Panc1 (cell line): ENCODE measurements around the gene OR6F1. TPM values are rescaled to one million over a fixed set of nuclear protein-coding genes. Genes with fewer than 3 reads are reported as not detected.

ENCODE experiments used
- ATAC-seq: fragments of 200-7000 bp; cut with Tn5 transposase; 2 replicates; pipeline ENCODE4 v1.9.1; 2020; ENCODE audit warnings: mild to moderate bottlenecking, moderate library complexity
- BruUV-seq: library from RNA; stranded (reverse); fragments of 400-500 nt; replicated peaks from 2 replicates; lab custom pipeline; 2021; lab: Mats Ljungman, UMichigan
- CTCF ChIA-PET: fragments of 300-600 bp; sonication (Branson Sonifier 250); formaldehyde crosslinking; loops from one replicate; lab custom pipeline; 2022; ENCODE audit warnings: antibody characterized with exemption; lab: Charles Lee
- POLR2A ChIA-PET: fragments of 300-600 bp; sonication (Branson Sonifier 250); formaldehyde crosslinking; loops from one replicate; lab custom pipeline; 2022; ENCODE audit warnings: antibody characterized with exemption; lab: Charles Lee
- DNase-seq: peaks from one replicate; pipeline ENCODE4 v3.0.0-alpha.2; 2010; ENCODE audit warnings: low read depth, low spot score
- H3K27ac ChIP-seq: 2 replicates; pipeline ENCODE4 v1.5.1; 2011; ENCODE audit warnings: mild to moderate bottlenecking, low read length, inconsistent platforms
- H3K27me3 ChIP-seq: fragments of 200-500 bp; sonication (Bioruptor generic); 2 replicates; pipeline ENCODE4 v1.6.0; 2014; ENCODE audit warnings: low read length, inconsistent platforms; ENCODE audit not compliant: control insufficient read depth, insufficient read depth
- H3K36me3 ChIP-seq: fragments of 200-500 bp; sonication (Bioruptor generic); 2 replicates; pipeline ENCODE4 v1.5.1; 2014; ENCODE audit warnings: inconsistent platforms, mild to moderate bottlenecking, low read length, moderate library complexity; ENCODE audit not compliant: control insufficient read depth, insufficient read depth
- H3K4me1 ChIP-seq: 2 replicates; pipeline ENCODE4 v1.5.1; 2011; ENCODE audit warnings: inconsistent platforms, mild to moderate bottlenecking, low read length, moderate library complexity; ENCODE audit not compliant: control insufficient read depth, insufficient read depth
- H3K4me3 ChIP-seq, 2 experiments: 2 replicates each; pipeline ENCODE4 v1.5.1; 2011 to 2012; ENCODE audit warnings: low read depth in 2 of 2, low read length in 2 of 2, mild to moderate bottlenecking in 2 of 2, inconsistent platforms in 1 of 2, moderate library complexity in 1 of 2
- H3K9me3 ChIP-seq: fragments of 200-500 bp; sonication (Bioruptor generic); 2 replicates; pipeline ENCODE4 v1.5.1; 2014; ENCODE audit warnings: low read depth, mild to moderate bottlenecking, inconsistent platforms, low read length, moderate library complexity; ENCODE audit not compliant: control insufficient read depth, insufficient read depth
- CTCF ChIP-seq: fragments of 450-650 bp; IDR thresholded peaks from 2 replicates; pipeline ENCODE4 v1.5.1; 2017; ENCODE audit warnings: mild to moderate bottlenecking
- POLR2AphosphoS5 ChIP-seq: IDR thresholded peaks from 2 replicates; pipeline ENCODE4 v1.6.1; 2012; ENCODE audit warnings: mild to moderate bottlenecking, low read depth, low read length, moderate library complexity
- REST ChIP-seq, 2 experiments: IDR thresholded peaks; 2 replicates each; pipeline ENCODE4 v1.6.1; 2011 to 2012; ENCODE audit warnings: low read depth in 2 of 2, control low read depth in 1 of 2, low read length in 1 of 2, mild to moderate bottlenecking in 1 of 2, moderate library complexity in 1 of 2; ENCODE audit not compliant: insufficient read depth in 1 of 2
- SIN3A ChIP-seq: IDR thresholded peaks from 2 replicates; pipeline ENCODE4 v1.6.1; 2012; ENCODE audit warnings: low read depth, mild to moderate bottlenecking, low read length, moderate library complexity, borderline replicate concordance; ENCODE audit not compliant: insufficient read depth
- TCF7L2 ChIP-seq: IDR thresholded peaks from 2 replicates; pipeline ENCODE4 v1.6.1; 2011; ENCODE audit warnings: mild to moderate bottlenecking, low read depth, low read length, inconsistent platforms
- in situ Hi-C: cut with HindIII; loops from 2 replicates; pipeline ENCODE4 v1.10.0; 2016; ENCODE audit warnings: low sequenced_read_pairs, low pct_unique_long_range_greater_than_20kb
- intact Hi-C: fragments of 100-400 bp; cut with micrococcal nuclease; formaldehyde crosslinking; loops from one replicate; pipeline ENCODE4 v1.10.0; 2022; ENCODE audit not compliant: unreplicated experiment
- total RNA-seq: library from RNA; stranded (reverse); gene quantifications from one replicate; pipeline ENCODE4 v1.2.1, GENCODE V29; 2021; ENCODE audit not compliant: unreplicated experiment

The OR6F1 gene
- total RNA-seq, 1 experiment from 2014 or later, result not detected

- TF ChIP-seq CTCF, result peak; percentile 85
- no peak for TF ChIP-seq SIN3A
- ATAC-seq, result peak; percentile 78; the same call in 1 of the 2 replicates
- intact Hi-C loops, result loop anchor here (10.0 kb wide), 2 partner anchors 553 to 943 kb away; partner anchors contain the start of gene OR2M4
Measured at GRCh38 chr1:247681288-247681897, 35.1 kb downstream of the OR6F1 start.

GRCh38 chr1:247680171-247680570, 36.3 kb downstream of the OR6F1 start:
- Histone ChIP-seq H3K36me3 (no peaks in the 10 kb centered on the region), H3K4me3 (no peak overlapping the region), H3K4me1 (no peaks in the 10 kb centered on the region), H3K27ac (no peak overlapping the region), H3K27me3 (no peaks in the 10 kb centered on the region), H3K9me3 (no peaks in the 10 kb centered on the region)
- no TSS peak for BruUV-seq
- in situ Hi-C loops, result no loop called here
- ATAC-seq (no peak), DNase-seq (no peak)
- TF ChIP-seq TCF7L2 (no peak), SIN3A (no peak), REST (IDR thresholded peaks at IDR 0.05; ENCODE audit: insufficient read depth in 1 of 2, low read depth in 2 of 2, low read length in 1 of 2) (no peak), POLR2AphosphoS5 (no peak), CTCF (no peak)
- intact Hi-C loops, result loop anchor here (10.0 kb wide), 2 partner anchors 555 to 945 kb away; partner anchors contain the start of gene OR2M4
- ChIA-PET POLR2A (no interaction called here), CTCF (no interaction called here)

More at GRCh38 chr1:247681288-247681897, 35.1 kb downstream of the OR6F1 start:
- H3K9me3 ChIP-seq, result 0 out of 2 replicates have a peak, but pooled peaks cover 3% of the 10 kb centered on the region
- no peaks in the 10 kb centered on the region for H3K36me3 ChIP-seq
- no peaks in the 10 kb centered on the region for H3K4me1 ChIP-seq
- ChIA-PET POLR2A (no interaction called here), CTCF (no interaction called here)
- H3K4me3 ChIP-seq, result no peak overlapping the region
- H3K27me3 ChIP-seq, result no peaks in the 10 kb centered on the region
- peak; percentile 46 for DNase-seq
- no TSS peak for BruUV-seq
- in situ Hi-C loops, result no loop called here
- H3K27ac ChIP-seq, result no peak overlapping the region
